ENCODE results near the gene UBTD2. TPM values are rescaled to one million over a fixed set of nuclear protein-coding genes. Genes with fewer than 3 reads are reported as not detected.
"Not testable (repeated sequence)": the region's sequence is repeated elsewhere in the genome, so short reads cannot be mapped to it uniquely, and the experiment has no call there.

Gene UBTD2
- polyA plus RNA-seq (ENCODE audit: insufficient read length in 3 of 3) = 10 to 100 TPM; 74.5 to 83.5 (median 79.4) TPM

GRCh38 chr5:172283020-172283861, at the start of gene UBTD2:
Gene UBTD2, minus strand, starts transcription at chr5:172283764. Its CDS starts 99 bp downstream, at chr5:172283665.
- DNase-seq (ENCODE audit: low read depth in 3 of 3, low spot score in 2 of 3) = peak in 1 of 3 donors; percentile 59

- not testable (repeated sequence) for DNase-seq (ENCODE audit: low read depth in 3 of 3, low spot score in 2 of 3)
These were observed 43.3 kb upstream of the UBTD2 start for GRCh38 chr5:172326901-172327300.

- no peak for DNase-seq (ENCODE audit: low read depth in 3 of 3, low spot score in 2 of 3)
These were observed 41.9 kb upstream of the UBTD2 start for GRCh38 chr5:172325452-172325851.

- no peak for DNase-seq (ENCODE audit: low read depth in 3 of 3, low spot score in 2 of 3)
These were observed 38.7 kb upstream of the UBTD2 start for GRCh38 chr5:172322028-172322965.

GRCh38 chr5:172321593-172321992, 38.0 kb upstream of the UBTD2 start:
- DNase-seq (ENCODE audit: low read depth in 3 of 3, low spot score in 2 of 3) = no peak

- no peak for DNase-seq (ENCODE audit: low read depth in 3 of 3, low spot score in 2 of 3)
These were observed 36.3 kb upstream of the UBTD2 start for GRCh38 chr5:172319708-172320441.

- DNase-seq (ENCODE audit: low read depth in 3 of 3, low spot score in 2 of 3) = no peak
These were observed 32.3 kb upstream of the UBTD2 start for GRCh38 chr5:172315587-172316493.

GRCh38 chr5:172313915-172314314, 30.4 kb upstream of the UBTD2 start:
- DNase-seq (ENCODE audit: low read depth in 3 of 3, low spot score in 2 of 3) = no peak

- DNase-seq (ENCODE audit: low read depth in 3 of 3, low spot score in 2 of 3) = no peak
These were observed 28.7 kb upstream of the UBTD2 start for GRCh38 chr5:172312286-172312685.

- no peak for DNase-seq (ENCODE audit: low read depth in 3 of 3, low spot score in 2 of 3)
These were observed 28.0 kb upstream of the UBTD2 start for GRCh38 chr5:172311605-172312004.

GRCh38 chr5:172311026-172311425, 27.5 kb upstream of the UBTD2 start:
- no peak for DNase-seq (ENCODE audit: low read depth in 3 of 3, low spot score in 2 of 3)

- DNase-seq (ENCODE audit: low read depth in 3 of 3, low spot score in 2 of 3) = no peak
These were observed 21.8 kb upstream of the UBTD2 start for GRCh38 chr5:172305380-172305779.

- DNase-seq (ENCODE audit: low read depth in 3 of 3, low spot score in 2 of 3) = no peak
These were observed 20.2 kb upstream of the UBTD2 start for GRCh38 chr5:172303572-172304335.

- no peak for DNase-seq (ENCODE audit: low read depth in 3 of 3, low spot score in 2 of 3)
These were observed 19.6 kb upstream of the UBTD2 start for GRCh38 chr5:172303162-172303561.

GRCh38 chr5:172302047-172302710, 18.6 kb upstream of the UBTD2 start:
- no peak for DNase-seq (ENCODE audit: low read depth in 3 of 3, low spot score in 2 of 3)

- no peak for DNase-seq (ENCODE audit: low read depth in 3 of 3, low spot score in 2 of 3)
These were observed 16.4 kb upstream of the UBTD2 start for GRCh38 chr5:172299916-172300439.

GRCh38 chr5:172294831-172295230, 11.3 kb upstream of the UBTD2 start:
- DNase-seq (ENCODE audit: low read depth in 3 of 3, low spot score in 2 of 3) = no peak

GRCh38 chr5:172293745-172294342, 10.3 kb upstream of the UBTD2 start:
- DNase-seq (ENCODE audit: low read depth in 3 of 3, low spot score in 2 of 3) = no peak

Measured in right renal cortex interstitium (tissue), 3 donors.